PC-3 (cell line): ENCODE results near the gene CD4. TPM values are rescaled to one million over a fixed set of nuclear protein-coding genes. Genes with fewer than 3 reads are reported as not detected.

Experiments used
- ATAC-seq: fragments of 200-7000 bp; cut with Tn5 transposase; 2 replicates; pipeline ENCODE4 v1.9.1; 2020; ENCODE audit warnings: mild to moderate bottlenecking, moderate library complexity
- BruUV-seq: library from RNA; stranded (reverse); fragments of 400-500 nt; replicated peaks from 2 replicates; lab custom pipeline; 2021; lab: Mats Ljungman, UMichigan
- CTCF ChIA-PET: fragments of 300-600 bp; sonication (Branson Sonifier 250); formaldehyde crosslinking; loops from one replicate; lab custom pipeline; 2022; ENCODE audit warnings: antibody characterized with exemption; lab: Charles Lee
- POLR2A ChIA-PET: fragments of 300-600 bp; sonication (Branson Sonifier 250); formaldehyde crosslinking; loops from one replicate; lab custom pipeline; 2022; ENCODE audit warnings: antibody characterized with exemption; ENCODE audit not compliant: unreplicated experiment; lab: Charles Lee
- DNase-seq: peaks from one replicate; pipeline ENCODE4 v3.0.0-alpha.2; 2015
- H2AFZ ChIP-seq: fragments of 300-600 bp; sonication (generic); 2 replicates; pipeline ENCODE4 v1.6.0; 2016; ENCODE audit warnings: antibody characterized with exemption, low read length
- H3F3A ChIP-seq: fragments of 300-600 bp; sonication (generic); one replicate; pipeline ENCODE4 v1.6.0; 2017; ENCODE audit warnings: antibody characterized with exemption, low read length, control low read depth, mild to moderate bottlenecking; ENCODE audit not compliant: unreplicated experiment
- H3K27ac ChIP-seq: fragments of 300-600 bp; sonication (generic); 2 replicates; pipeline ENCODE4 v1.5.1; 2016; ENCODE audit warnings: mild to moderate bottlenecking, low read length
- H3K27me3 ChIP-seq: fragments of 300-600 bp; sonication (generic); 2 replicates; pipeline ENCODE4 v1.6.1; 2016; ENCODE audit warnings: low read length, mixed read lengths
- H3K36me3 ChIP-seq: fragments of 300-600 bp; sonication (generic); 2 replicates; pipeline ENCODE4 v1.6.1; 2016; ENCODE audit warnings: low read depth, mixed run types, low read length, mixed read lengths
- H3K4me1 ChIP-seq: fragments of 300-600 bp; sonication (generic); 2 replicates; pipeline ENCODE4 v1.5.1; 2016; ENCODE audit warnings: low read length; ENCODE audit not compliant: insufficient read depth
- H3K4me2 ChIP-seq: fragments of 300-600 bp; sonication (generic); 2 replicates; pipeline ENCODE4 v1.6.0; 2016; ENCODE audit warnings: low read length
- H3K4me3 ChIP-seq: fragments of 300-600 bp; sonication (generic); 2 replicates; pipeline ENCODE4 v1.5.1; 2016; ENCODE audit warnings: mild to moderate bottlenecking, low read length, mixed read lengths
- H3K79me2 ChIP-seq: fragments of 300-600 bp; sonication (generic); 2 replicates; pipeline ENCODE4 v1.6.1; 2017; ENCODE audit warnings: low read length, mixed read lengths
- H3K9ac ChIP-seq: fragments of 300-600 bp; sonication (generic); 2 replicates; pipeline ENCODE4 v1.6.0; 2016; ENCODE audit warnings: mild to moderate bottlenecking, low read length
- H3K9me2 ChIP-seq: fragments of 300-600 bp; sonication (generic); replicated peaks from 2 replicates; pipeline ENCODE4 v1.6.1; 2016; ENCODE audit warnings: mixed run types, low read length, mixed read lengths
- H3K9me3 ChIP-seq: fragments of 300-600 bp; sonication (generic); 2 replicates; pipeline ENCODE4 v1.6.1; 2016; ENCODE audit warnings: low read length, mixed read lengths
- H4K20me1 ChIP-seq: fragments of 300-600 bp; sonication (generic); 2 replicates; pipeline ENCODE4 v1.6.1; 2016; ENCODE audit warnings: low read length, mixed read lengths
- CTCF ChIP-seq: fragments of 300-600 bp; sonication (generic); conservative IDR thresholded peaks from 2 replicates; pipeline ENCODE4 v1.5.1; 2017; ENCODE audit warnings: antibody characterized with exemption, low read depth, mild to moderate bottlenecking, low read length
- EZH2 ChIP-seq: fragments of 300-600 bp; sonication (generic); IDR thresholded peaks from one replicate; pipeline ENCODE4 v1.6.1; 2017; ENCODE audit warnings: antibody characterized with exemption, mild to moderate bottlenecking, low read length; ENCODE audit not compliant: unreplicated experiment
- EZH2phosphoT487 ChIP-seq: fragments of 300-600 bp; sonication (generic); IDR thresholded peaks from 2 replicates; pipeline ENCODE4 v1.6.1; 2018; ENCODE audit warnings: mild to moderate bottlenecking, antibody characterized with exemption, low read length, borderline replicate concordance
- intact Hi-C: fragments of 100-400 bp; cut with micrococcal nuclease; formaldehyde crosslinking; loops from 2 replicates; pipeline ENCODE4 v1.9.0; 2023
- total RNA-seq: library from RNA; depleted of rRNA; stranded (reverse); fragments of >200 nt; gene quantifications from 2 replicates; pipeline ENCODE4 v1.2.3, GENCODE V29; 2014

CD4 gene
- total RNA-seq, 1 experiment from 2014 or later = not detected

GRCh38 chr12:6778574-6779550, 10.5 kb upstream of the CD4 start:
- H3K9me3 ChIP-seq = no peaks in the 10 kb centered on the region
- CTCF ChIA-PET = interaction anchor here (0.6 kb wide), 6 partner anchors 12 to 565 kb away, joined by 4 to 10 read pairs (median 7); no protein-coding TSS in a partner anchor
- ATAC-seq (peak; percentile 95), DNase-seq (peak; percentile 91)
- H3K27ac ChIP-seq = no peak overlapping the region
- H3K4me2 ChIP-seq = peak overlapping the region; percentile 87
- TF ChIP-seq CTCF = peak; percentile 87
- no peak for TF ChIP-seq EZH2
- POLR2A ChIA-PET = interaction anchor here (0.6 to 1.0 kb wide), 2 partner anchors 25 to 89 kb away, joined by 7 to 16 read pairs; partner anchors contain the start of gene ZNF384
- no TSS peak for BruUV-seq
- H3K4me3 ChIP-seq = peak overlapping the region; percentile 68
- no peaks in the 10 kb centered on the region for H3K9me2 ChIP-seq
- no peaks in the 10 kb centered on the region for H3K36me3 ChIP-seq
- no peaks in the 10 kb centered on the region for H3K79me2 ChIP-seq
- 0 out of 2 replicates have a peak overlapping the region, but pooled peaks have one; percentile 41 for H3K9ac ChIP-seq
- no peaks in the 10 kb centered on the region for H3F3A ChIP-seq
- H2AFZ ChIP-seq = peak overlapping the region; percentile 85
- intact Hi-C loops = loop anchor here (1.0 kb wide), 2 partner anchors 26 to 44 kb away; partner anchors contain the start of gene MLF2
- H4K20me1 ChIP-seq = no peaks in the 10 kb centered on the region
- no peaks in the 10 kb centered on the region for H3K27me3 ChIP-seq
- H3K4me1 ChIP-seq = peaks cover 4% of the 10 kb centered on the region; the same call in 1 of the 2 replicates

GRCh38 chr12:6779708-6780432, 9.5 kb upstream of the CD4 start:
- DNase-seq = no peak
- Histone ChIP-seq H3K9me3 (no peaks in the 10 kb centered on the region), H2AFZ (no peak overlapping the region), H3K9ac (no peak overlapping the region), H3K9me2 (no peaks in the 10 kb centered on the region), H3K36me3 (no peaks in the 10 kb centered on the region), H3K4me1 (peaks cover 4% of the 10 kb centered on the region; the same call in 1 of the 2 replicates), H3K4me2 (no peak overlapping the region), H3K27ac (no peak overlapping the region), H3F3A (no peaks in the 10 kb centered on the region), H3K27me3 (no peaks in the 10 kb centered on the region), H4K20me1 (no peaks in the 10 kb centered on the region), H3K79me2 (no peaks in the 10 kb centered on the region), H3K4me3 (no peak overlapping the region)
- BruUV-seq = no TSS peak
- intact Hi-C loops = loop anchor here (1.0 kb wide), 2 partner anchors 27 to 45 kb away; partner anchors contain the start of gene MLF2
- ATAC-seq = no peak
- TF ChIP-seq CTCF (no peak), EZH2 (no peak), EZH2phosphoT487 (no peak)
- ChIA-PET POLR2A (no interaction called here), CTCF (interaction anchor here (0.6 kb wide), 1 partner anchor 566 kb away, joined by 8 read pairs; no protein-coding TSS in a partner anchor)
